AG04450 (cell line): ENCODE measurements around the gene RYR3. TPM values are rescaled to one million over a fixed set of nuclear protein-coding genes. Genes with fewer than 3 reads are reported as not detected.

Experiments used
- CTCF ChIA-PET: fragments of 300-600, 350-600 bp; formaldehyde crosslinking; extraction: SDS; loops from one replicate; lab custom pipeline; 2022; ENCODE audit warnings: antibody characterized with exemption, inconsistent platforms; lab: Charles Lee
- POLR2A ChIA-PET: fragments of 350-600 bp; formaldehyde crosslinking; extraction: SDS; loops from one replicate; lab custom pipeline; 2021; ENCODE audit warnings: antibody characterized with exemption, inconsistent platforms; lab: Yijun Ruan, JAX
- DNase-seq: peaks from one replicate; pipeline ENCODE4 v3.0.0-alpha.2; 2011; ENCODE audit warnings: low read depth, low spot score
- H3K27ac ChIP-seq: one replicate; pipeline ENCODE4 v1.5.1; 2012; ENCODE audit warnings: low read depth, low read length, control low read depth
- H3K27me3 ChIP-seq: one replicate; pipeline ENCODE4 v1.6.0; 2012; ENCODE audit warnings: low read length; ENCODE audit not compliant: control insufficient read depth, insufficient read depth
- H3K4me3 ChIP-seq: 2 replicates; pipeline ENCODE4 v1.5.1; 2011; ENCODE audit warnings: mild to moderate bottlenecking, low read depth, low read length, control low read depth
- H3K9me3 ChIP-seq: 2 replicates; pipeline ENCODE4 v1.5.1; 2012; ENCODE audit warnings: low read length; ENCODE audit not compliant: control insufficient read depth, insufficient read depth
- polyA plus RNA-seq: library from polyadenylated mRNA; depleted of rRNA; stranded (reverse); fragments of >200 nt; gene quantifications from 2 replicates; pipeline ENCODE4 v1.2.3, GENCODE V29; 2011
- TF ChIP-seq, protein P1 (sequence below): IDR thresholded peaks from 2 replicates; pipeline ENCODE4 v1.5.1; 2011; ENCODE audit warnings: low read depth, low read length, control low read depth, inconsistent platforms

Gene RYR3
- polyA plus RNA-seq, 1 experiment = not detected

DNA sequence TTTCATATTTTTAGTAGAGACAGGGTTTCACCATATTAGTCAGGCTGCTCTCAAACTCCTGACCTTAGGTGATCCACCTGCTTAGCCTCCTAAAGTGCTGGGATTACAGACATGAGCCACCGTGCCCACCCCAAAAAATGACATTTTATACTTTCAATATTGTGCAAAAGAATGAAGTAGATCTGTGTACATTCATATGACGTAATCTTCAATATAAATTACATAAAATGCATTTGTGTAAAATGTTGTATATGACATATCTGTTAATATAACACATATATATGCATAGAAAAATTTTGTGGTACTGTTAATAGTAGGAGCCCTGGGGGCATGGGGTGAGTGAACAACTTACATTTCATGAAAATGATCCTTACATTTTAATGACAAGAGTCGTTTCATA, 71.7 kb downstream of the RYR3 start:
- CTCF ChIA-PET = interaction anchor here (0.6 kb wide), 1 partner anchor 151 kb away, joined by 10 read pairs; no protein-coding TSS in a partner anchor

DNA sequence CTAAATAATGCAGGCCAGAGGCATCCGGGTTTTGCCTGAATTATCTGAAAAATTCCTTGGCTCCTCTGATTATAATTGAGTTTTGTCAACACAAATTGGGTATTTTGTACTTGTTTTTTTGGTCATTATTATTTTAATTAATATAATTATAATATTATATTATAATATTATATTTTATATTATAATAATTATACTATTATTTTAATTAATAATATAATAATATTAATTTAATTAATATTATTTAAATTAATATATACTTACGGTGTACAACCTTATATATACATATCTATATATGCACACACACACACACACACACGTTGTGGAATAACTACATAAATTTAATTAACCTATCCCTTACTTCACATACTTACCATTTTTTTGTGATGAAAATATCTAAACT, 73.5 kb downstream of the RYR3 start:
- TF ChIP-seq, protein P1, sequence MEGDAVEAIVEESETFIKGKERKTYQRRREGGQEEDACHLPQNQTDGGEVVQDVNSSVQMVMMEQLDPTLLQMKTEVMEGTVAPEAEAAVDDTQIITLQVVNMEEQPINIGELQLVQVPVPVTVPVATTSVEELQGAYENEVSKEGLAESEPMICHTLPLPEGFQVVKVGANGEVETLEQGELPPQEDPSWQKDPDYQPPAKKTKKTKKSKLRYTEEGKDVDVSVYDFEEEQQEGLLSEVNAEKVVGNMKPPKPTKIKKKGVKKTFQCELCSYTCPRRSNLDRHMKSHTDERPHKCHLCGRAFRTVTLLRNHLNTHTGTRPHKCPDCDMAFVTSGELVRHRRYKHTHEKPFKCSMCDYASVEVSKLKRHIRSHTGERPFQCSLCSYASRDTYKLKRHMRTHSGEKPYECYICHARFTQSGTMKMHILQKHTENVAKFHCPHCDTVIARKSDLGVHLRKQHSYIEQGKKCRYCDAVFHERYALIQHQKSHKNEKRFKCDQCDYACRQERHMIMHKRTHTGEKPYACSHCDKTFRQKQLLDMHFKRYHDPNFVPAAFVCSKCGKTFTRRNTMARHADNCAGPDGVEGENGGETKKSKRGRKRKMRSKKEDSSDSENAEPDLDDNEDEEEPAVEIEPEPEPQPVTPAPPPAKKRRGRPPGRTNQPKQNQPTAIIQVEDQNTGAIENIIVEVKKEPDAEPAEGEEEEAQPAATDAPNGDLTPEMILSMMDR = no peak
- Histone ChIP-seq H3K4me3 (no peak overlapping the region), H3K27ac (no peak overlapping the region), H3K27me3 (no peaks in the 10 kb centered on the region), H3K9me3 (no peaks in the 10 kb centered on the region)
- DNase-seq = no peak
- CTCF ChIA-PET = interaction anchor here (0.6 kb wide), 1 partner anchor 11 kb away, joined by 3 read pairs; no protein-coding TSS in a partner anchor
- POLR2A ChIA-PET = no interaction called here

More for the DNA sequence above, 71.7 kb downstream of the RYR3 start:
- no peak overlapping the region for H3K27ac ChIP-seq
- H3K9me3 ChIP-seq = no peaks in the 10 kb centered on the region
- no peak overlapping the region for H3K4me3 ChIP-seq
- DNase-seq = no peak
- TF ChIP-seq, protein P1 = no peak
- POLR2A ChIA-PET = no interaction called here
- no peaks in the 10 kb centered on the region for H3K27me3 ChIP-seq

DNA sequence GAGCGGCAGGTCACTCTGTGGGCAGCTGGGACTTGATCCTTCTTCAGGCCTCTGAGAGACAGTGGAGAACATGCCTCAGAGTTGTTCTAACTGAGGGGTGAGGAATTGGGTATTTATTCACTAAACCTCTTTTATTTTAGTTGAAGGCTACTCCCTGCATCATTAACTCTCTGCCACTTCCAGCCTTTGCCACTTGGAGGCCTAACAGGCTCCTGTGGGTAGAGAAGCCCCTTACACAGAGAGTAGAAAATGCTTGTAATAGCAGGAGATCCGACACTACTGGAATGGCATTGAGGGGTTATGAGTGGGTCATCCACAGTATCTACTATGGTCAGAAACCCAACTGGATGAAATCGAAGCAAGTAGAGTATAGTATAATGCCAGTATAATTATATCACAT, 81.7 kb downstream of the RYR3 start:
- no peaks in the 10 kb centered on the region for H3K27me3 ChIP-seq
- TF ChIP-seq, protein P1 = no peak
- H3K4me3 ChIP-seq = no peak overlapping the region
- no peaks in the 10 kb centered on the region for H3K9me3 ChIP-seq
- ChIA-PET CTCF (no interaction called here), POLR2A (no interaction called here)
- H3K27ac ChIP-seq = no peak overlapping the region
- DNase-seq = no peak

DNA sequence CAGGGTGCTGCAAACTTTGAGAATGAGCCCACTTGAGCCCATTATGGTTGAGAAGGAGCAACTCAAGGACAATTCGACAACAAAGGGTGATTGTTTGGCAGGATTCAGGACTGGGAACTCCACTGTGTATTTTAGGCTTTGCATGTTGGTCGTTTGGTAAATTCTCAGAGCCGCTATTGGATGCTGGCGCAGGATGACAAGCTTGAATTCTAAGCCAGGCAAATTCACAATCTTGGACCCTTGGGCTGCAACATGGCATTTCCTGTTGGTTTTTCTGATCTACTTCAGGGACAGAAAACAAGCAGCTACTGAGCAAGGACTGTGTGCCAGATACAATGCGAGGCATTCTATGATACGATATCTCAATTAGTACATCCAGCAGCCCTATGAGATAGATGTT, 82.8 kb downstream of the RYR3 start:
- H3K4me3 ChIP-seq = no peak overlapping the region
- TF ChIP-seq, protein P1 = no peak
- ChIA-PET POLR2A (no interaction called here), CTCF (no interaction called here)
- no peak overlapping the region for H3K27ac ChIP-seq
- no peaks in the 10 kb centered on the region; the same call in 1 of the 2 replicates for H3K9me3 ChIP-seq
- no peaks in the 10 kb centered on the region for H3K27me3 ChIP-seq
- DNase-seq = no peak

DNA sequence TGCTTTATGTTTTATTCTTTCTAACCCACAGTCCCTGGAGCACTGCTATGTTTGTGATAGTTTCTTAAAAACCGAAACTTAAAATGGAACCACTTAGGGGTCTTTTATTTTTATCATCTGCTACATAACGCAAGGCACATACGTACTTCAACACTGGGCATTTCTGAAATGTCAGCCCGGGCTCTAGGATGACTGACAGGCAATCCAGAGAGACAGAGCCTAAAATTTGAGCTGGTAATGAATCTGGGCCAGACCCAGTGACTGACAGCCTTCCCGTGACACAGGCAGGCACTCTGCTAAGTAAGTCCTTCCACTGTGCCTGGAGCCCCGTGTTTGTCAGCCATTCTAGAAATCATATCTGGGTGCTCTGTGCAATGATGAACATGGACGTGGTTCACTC, 84.6 kb downstream of the RYR3 start:
- no peak for DNase-seq
- POLR2A ChIA-PET = no interaction called here
- CTCF ChIA-PET = no interaction called here
- TF ChIP-seq, protein P1 = no peak
- Histone ChIP-seq H3K4me3 (no peak overlapping the region), H3K9me3 (no peaks in the 10 kb centered on the region; the same call in 1 of the 2 replicates), H3K27me3 (no peaks in the 10 kb centered on the region), H3K27ac (no peak overlapping the region)
